Measurements from ENCODE around the gene FAM133A.

GRCh38 chrX:93660575-93660974 lies 13.4 kb upstream of the FAM133A start:
- TF ChIP-seq CTCF (IDR thresholded peaks at IDR 0.05) (no peak), POLR2A (IDR thresholded peaks at IDR 0.05) (no peak)

All from body of pancreas (tissue), 4 donors.